Gastrocnemius medialis (tissue), 4 donors: ENCODE measurements around the gene CHKB.

Experiments used
- CTCF ChIP-seq, 5 experiments: fragments of 450-650 bp in 3 of 5; fragments of 200-600 bp in 2 of 5; sonication (generic) in 2 of 5; IDR thresholded peaks in 4 of 5; conservative IDR thresholded peaks in 1 of 5; 1 replicate in 4 of 5; 2 replicates in 1 of 5; pipeline ENCODE4 v1.5.1; 2016 to 2019; ENCODE audit warnings: antibody characterized with exemption in 5 of 5, mild to moderate bottlenecking in 3 of 5, moderate library complexity in 3 of 5
- POLR2A ChIP-seq, 2 donors: fragments of 450-650 bp; IDR thresholded peaks; one replicate each; pipeline ENCODE4 v1.6.1; 2017; ENCODE audit warnings: antibody characterized with exemption in 2 of 2, mild to moderate bottlenecking in 2 of 2, moderate library complexity in 2 of 2

- TF ChIP-seq CTCF (IDR thresholded peaks at IDR 0.05 in 4 of 5, conservative IDR thresholded peaks at IDR 0.05 in 1 of 5) (no peak), POLR2A (IDR thresholded peaks at IDR 0.05) (no peak)
Observed at GRCh38 chr22:50581031-50581949, 1.4 kb downstream of the CHKB start.
